IMR-90 (cell line): ENCODE data around the gene FSTL3. TPM values are rescaled to one million over a fixed set of nuclear protein-coding genes. Genes with fewer than 3 reads are reported as not detected.

Experiments
- ATAC-seq: fragments of 200-7000 bp; cut with Tn5 transposase; 2 replicates; pipeline ENCODE4 v1.9.1; 2020; ENCODE audit warnings: low read depth, mild to moderate bottlenecking, moderate library complexity
- BruUV-seq: library from RNA; stranded (reverse); fragments of 400-500 nt; replicated peaks from 2 replicates; lab custom pipeline; 2021; lab: Mats Ljungman, UMichigan
- CTCF ChIA-PET: fragments of 300-600 bp; formaldehyde crosslinking; extraction: SDS; loops from one replicate; lab custom pipeline; 2021; ENCODE audit warnings: antibody characterized with exemption; lab: Yijun Ruan, JAX
- POLR2A ChIA-PET: fragments of 300-600 bp; sonication (Branson Sonifier 250); formaldehyde crosslinking; loops from one replicate; lab custom pipeline; 2022; ENCODE audit warnings: antibody characterized with exemption; ENCODE audit not compliant: unreplicated experiment; lab: Charles Lee
- DNase-seq: peaks from one replicate; pipeline ENCODE4 v3.0.0; 2013
- H2AFZ ChIP-seq: replicated peaks from 2 replicates; pipeline ENCODE3; 2013; ENCODE audit warnings: low read length, mild to moderate bottlenecking; ENCODE audit not compliant: poor library complexity
- H2AK5ac ChIP-seq: 2 replicates; pipeline ENCODE4 v1.6.1; 2013; ENCODE audit warnings: low read depth, low read length, inconsistent platforms
- H2AK9ac ChIP-seq: replicated peaks from 2 replicates; pipeline ENCODE3; 2013; ENCODE audit warnings: mild to moderate bottlenecking, low read depth, low read length, moderate library complexity; ENCODE audit not compliant: poor library complexity
- H2BK120ac ChIP-seq: 2 replicates; pipeline ENCODE4 v1.6.1; 2013; ENCODE audit warnings: low read depth, low read length, inconsistent platforms
- H2BK15ac ChIP-seq: 3 replicates; pipeline ENCODE4 v1.6.1; 2013; ENCODE audit warnings: low read depth, low read length, inconsistent platforms
- H2BK20ac ChIP-seq: 2 replicates; pipeline ENCODE4 v1.6.1; 2013; ENCODE audit warnings: low read depth, mild to moderate bottlenecking, inconsistent platforms, low read length, moderate library complexity
- H2BK5ac ChIP-seq: 2 replicates; pipeline ENCODE4 v1.6.1; 2013; ENCODE audit warnings: mild to moderate bottlenecking, low read depth, low read length, inconsistent platforms; ENCODE audit not compliant: poor library complexity, severe bottlenecking
- H3K14ac ChIP-seq: replicated peaks from 2 replicates; pipeline ENCODE4 v1.6.1; 2013; ENCODE audit warnings: low read depth, low read length, inconsistent platforms
- H3K18ac ChIP-seq: 2 replicates; pipeline ENCODE4 v1.6.1; 2013; ENCODE audit warnings: low read depth, low read length, control low read depth
- H3K23ac ChIP-seq: 2 replicates; pipeline ENCODE4 v1.6.1; 2013; ENCODE audit warnings: low read depth, low read length, inconsistent platforms
- H3K27ac ChIP-seq: 2 replicates; pipeline ENCODE4 v1.5.1; 2013; ENCODE audit warnings: mild to moderate bottlenecking, control low read depth, low read length; ENCODE audit not compliant: insufficient read depth
- H3K27me3 ChIP-seq: 2 replicates; pipeline ENCODE4 v1.6.1; 2013; ENCODE audit warnings: low read length; ENCODE audit not compliant: control insufficient read depth, insufficient read depth
- H3K36me3 ChIP-seq: 2 replicates; pipeline ENCODE4 v1.6.1; 2013; ENCODE audit warnings: low read length, mixed read lengths; ENCODE audit not compliant: control insufficient read depth, insufficient read depth
- H3K4ac ChIP-seq: 2 replicates; pipeline ENCODE4 v1.6.1; 2013; ENCODE audit warnings: low read depth, low read length, inconsistent platforms
- H3K4me1 ChIP-seq: 2 replicates; pipeline ENCODE4 v1.6.1; 2013; ENCODE audit warnings: low read length, mixed read lengths; ENCODE audit not compliant: control insufficient read depth, insufficient read depth
- H3K4me2 ChIP-seq: 2 replicates; pipeline ENCODE4 v1.6.1; 2013; ENCODE audit warnings: low read depth, mild to moderate bottlenecking, control low read depth, low read length, moderate library complexity
- H3K4me3 ChIP-seq: 2 replicates; pipeline ENCODE4 v1.5.1; 2013; ENCODE audit warnings: low read depth, mild to moderate bottlenecking, control low read depth, low read length, moderate library complexity; ENCODE audit not compliant: insufficient read depth
- H3K56ac ChIP-seq: 2 replicates; pipeline ENCODE4 v1.6.1; 2013; ENCODE audit warnings: low read length, inconsistent platforms; ENCODE audit not compliant: insufficient read depth; ENCODE audit errors: extremely low read depth
- H3K79me1 ChIP-seq, 2 experiments: 2 replicates each; pipeline ENCODE4 v1.6.1; 2013; ENCODE audit warnings: low read length in 2 of 2, inconsistent platforms in 1 of 2, low read depth in 1 of 2
- H3K9ac ChIP-seq: 2 replicates; pipeline ENCODE4 v1.6.1; 2013; ENCODE audit warnings: low read depth, low read length, control low read depth
- H3K9me1 ChIP-seq: 2 replicates; pipeline ENCODE4 v1.6.1; 2013; ENCODE audit warnings: low read length, inconsistent platforms; ENCODE audit not compliant: insufficient read depth
- H3K9me3 ChIP-seq: 2 replicates; pipeline ENCODE4 v1.6.1; 2013; ENCODE audit warnings: low read length; ENCODE audit not compliant: control insufficient read depth, insufficient read depth
- H4K20me1 ChIP-seq: 2 replicates; pipeline ENCODE4 v1.6.1; 2013; ENCODE audit warnings: low read length, inconsistent platforms; ENCODE audit not compliant: insufficient read depth
- H4K5ac ChIP-seq: 2 replicates; pipeline ENCODE4 v1.6.1; 2013; ENCODE audit warnings: mild to moderate bottlenecking, low read depth, low read length, control low read depth
- H4K8ac ChIP-seq, 2 experiments: 2 replicates each; pipeline ENCODE4 v1.6.1; 2013; ENCODE audit warnings: low read depth in 2 of 2, low read length in 2 of 2, control low read depth in 1 of 2, inconsistent platforms in 1 of 2
- H4K91ac ChIP-seq: 2 replicates; pipeline ENCODE4 v1.6.1; 2013; ENCODE audit warnings: low read depth, low read length, inconsistent platforms; ENCODE audit not compliant: insufficient read depth
- CEBPB ChIP-seq: IDR thresholded peaks from 2 replicates; pipeline ENCODE4 v1.6.1; 2012; ENCODE audit warnings: low read depth, low read length, improper control_type of control experiment
- CHD1 ChIP-seq: IDR thresholded peaks from 2 replicates; pipeline ENCODE4 v1.6.1; 2012; ENCODE audit warnings: low read depth, low read length, improper control_type of control experiment
- FOS ChIP-seq: fragments of 150-350 bp; IDR thresholded peaks from 2 replicates; pipeline ENCODE4 v1.6.1; 2016; ENCODE audit warnings: low read depth, low read length
- MAZ ChIP-seq: IDR thresholded peaks from 2 replicates; pipeline ENCODE4 v1.6.1; 2012; ENCODE audit warnings: low read depth, mild to moderate bottlenecking, low read length, improper control_type of control experiment, moderate library complexity, borderline replicate concordance
- NFE2L2 ChIP-seq: fragments of 150-350 bp; IDR thresholded peaks from 2 replicates; pipeline ENCODE4 v1.6.1; 2016; ENCODE audit warnings: low read depth, mild to moderate bottlenecking, low read length
- POLR2A ChIP-seq: IDR thresholded peaks from 2 replicates; pipeline ENCODE4 v1.6.1; 2012; ENCODE audit warnings: mild to moderate bottlenecking, low read depth, low read length
- RAD21 ChIP-seq: IDR thresholded peaks from 2 replicates; pipeline ENCODE4 v1.6.1; 2012; ENCODE audit warnings: low read length, improper control_type of control experiment
- RCOR1 ChIP-seq: IDR thresholded peaks from 2 replicates; pipeline ENCODE4 v1.6.1; 2012; ENCODE audit warnings: mild to moderate bottlenecking, low read length, improper control_type of control experiment; ENCODE audit not compliant: insufficient replicate concordance
- RFX5 ChIP-seq: IDR thresholded peaks from 2 replicates; pipeline ENCODE4 v1.8.0; 2012; ENCODE audit warnings: low read depth, mild to moderate bottlenecking, low read length, moderate library complexity
- SMC3 ChIP-seq: fragments of 150-350 bp; IDR thresholded peaks from 2 replicates; pipeline ENCODE4 v1.6.1; 2016; ENCODE audit warnings: low read depth, mild to moderate bottlenecking, antibody characterized with exemption, low read length, moderate library complexity
- WGBS, 2 experiments: methylation state at CpG; one replicate each; pipeline versions ENCODE4 v1.1.5 to v1.1.7; 2013; ENCODE audit warnings: missing lambda C conversion rate in 2 of 2; ENCODE audit not compliant: insufficient read length in 1 of 2; ENCODE audit errors: extremely low coverage in 2 of 2; 5-methylcytosine and 5-hydroxymethylcytosine counted together
- dilution Hi-C: fragments of 300-500 bp; cut with HindIII; formaldehyde crosslinking; loops from one replicate; pipeline ENCODE4 v1.14.3; 2018; ENCODE audit warnings: low sequenced_read_pairs; ENCODE audit not compliant: unreplicated experiment
- in situ Hi-C: fragments of 300-500 bp; cut with MboI; formaldehyde crosslinking; loops from 3 replicates; pipeline ENCODE4 v1.14.3; 2019; ENCODE audit warnings: low sequenced_read_pairs, inconsistent platforms, mixed read lengths
- intact Hi-C: fragments of 100-400 bp; cut with micrococcal nuclease; formaldehyde crosslinking; loops from 2 replicates; pipeline ENCODE4 v1.10.0; 2022
- polyA plus RNA-seq, 3 experiments: library from polyadenylated mRNA; depleted of rRNA; stranded (reverse); fragments of >200 nt; gene quantifications; 2 replicates each; pipeline ENCODE4 v1.2.3, GENCODE V29; 2012; ENCODE audit warnings: low replicate concordance in 1 of 3
- total RNA-seq: library from RNA; depleted of rRNA; stranded (reverse); fragments of >200 nt; gene quantifications from 2 replicates; pipeline ENCODE4 v1.2.3, GENCODE V29; 2012
- TF ChIP-seq, protein P1 (sequence below): fragments of 150-350 bp; IDR thresholded peaks from 2 replicates; pipeline ENCODE4 v1.6.1; 2017; ENCODE audit warnings: mild to moderate bottlenecking, antibody characterized with exemption, low read length, low read depth

FSTL3 gene
- total and polyA plus RNA-seq, 2 of the 4 experiments (the other 2 are of a cell fraction): 32.3 to 76.9 TPM

DNA sequence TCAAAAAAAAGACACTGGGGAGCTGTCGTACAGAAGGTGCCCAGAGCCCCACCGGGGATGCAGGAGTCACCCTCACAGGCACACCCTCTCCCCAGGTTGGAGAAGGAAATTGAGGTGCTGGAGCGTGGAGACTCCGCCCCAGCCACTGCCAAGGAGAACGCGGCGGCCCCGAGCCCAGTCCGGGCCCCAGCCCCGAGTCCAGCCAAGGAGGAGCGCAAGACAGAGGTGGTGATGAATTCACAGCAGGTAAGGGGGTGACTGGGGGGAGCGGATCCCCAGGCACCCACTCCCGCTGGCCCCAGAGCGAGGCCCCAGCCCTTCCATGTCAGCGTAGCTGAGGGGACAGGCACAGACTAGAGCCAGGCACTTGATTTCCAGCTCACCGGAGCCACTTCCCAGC, 54.8 kb downstream of the FSTL3 start:
- POLR2A ChIA-PET: no interaction called here

More for the DNA sequence above, 54.8 kb downstream of the FSTL3 start:
- Histone ChIP-seq H3K56ac (no peak overlapping the region), H2AK5ac (no peak overlapping the region), H3K14ac (no peak overlapping the region), H3K4me2 (no peak overlapping the region), H2BK15ac (no peak overlapping the region), H2AFZ (no peak overlapping the region), H3K4me1 (no peaks in the 10 kb centered on the region), H3K79me1 (no peaks in the 10 kb centered on the region), H3K27me3 (no peaks in the 10 kb centered on the region), H4K5ac (no peak overlapping the region), H4K20me1 (no peaks in the 10 kb centered on the region), H3K27ac (no peak overlapping the region), H4K8ac (no peak overlapping the region), H2BK120ac (no peak overlapping the region), H2AK9ac (no peak overlapping the region), H3K36me3 (peaks cover 14% of the 10 kb centered on the region), H3K4ac (no peak overlapping the region), H3K4me3 (no peak overlapping the region), H3K18ac (no peak overlapping the region), H3K9me3 (no peaks in the 10 kb centered on the region), H2BK20ac (no peak overlapping the region), H2BK5ac (no peak overlapping the region), H3K9ac (no peak overlapping the region), H3K23ac (no peak overlapping the region), H4K91ac (no peak overlapping the region), H3K9me1 (no peaks in the 10 kb centered on the region)
- in situ Hi-C loops (loop anchor here (5.0 kb wide), 2 partner anchors 64 to 144 kb away; partner anchors contain the start of gene HCN2), intact Hi-C loops (no loop called here), dilution Hi-C loops (no loop called here)
- CTCF ChIA-PET: no interaction called here
- BruUV-seq: no TSS peak
- TF ChIP-seq POLR2A (no peak), RAD21 (no peak), RCOR1 (no peak), RFX5 (no peak), SMC3 (no peak), CHD1 (no peak), NFE2L2 (no peak), CEBPB (no peak), MAZ (no peak), FOS (no peak)
- TF ChIP-seq, protein P1, sequence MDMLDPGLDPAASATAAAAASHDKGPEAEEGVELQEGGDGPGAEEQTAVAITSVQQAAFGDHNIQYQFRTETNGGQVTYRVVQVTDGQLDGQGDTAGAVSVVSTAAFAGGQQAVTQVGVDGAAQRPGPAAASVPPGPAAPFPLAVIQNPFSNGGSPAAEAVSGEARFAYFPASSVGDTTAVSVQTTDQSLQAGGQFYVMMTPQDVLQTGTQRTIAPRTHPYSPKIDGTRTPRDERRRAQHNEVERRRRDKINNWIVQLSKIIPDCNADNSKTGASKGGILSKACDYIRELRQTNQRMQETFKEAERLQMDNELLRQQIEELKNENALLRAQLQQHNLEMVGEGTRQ: no peak
- DNase-seq: no peak
- 80% methylated on average over 1 of the region's 16 CpGs; no CpG with 5 or more reads in 1 of the 2 experiments for WGBS, 2 experiments
- ATAC-seq: no peak
